ENCODE measurements around the gene CHST9. TPM values are rescaled to one million over a fixed set of nuclear protein-coding genes. Genes with fewer than 3 reads are reported as not detected.

CHST9 gene
- total RNA-seq, 4 donors from 2014 or later = 0.21 to 0.98 (median 0.26) TPM

GRCh38 chr18:27030421-27030820 lies 154.7 kb downstream of the CHST9 start:
- 42 to 52% methylated on average over 9 of the region's 9 CpGs for WGBS, 2 donors
- H3K36me3 ChIP-seq = no peaks in the 10 kb centered on the region
- no peaks in the 10 kb centered on the region for H3K27me3 ChIP-seq
- no peak for TF ChIP-seq EP300 (IDR thresholded peaks at IDR 0.05)
- TF ChIP-seq POLR2A (IDR thresholded peaks at IDR 0.05) = no peak
- no peak for TF ChIP-seq CTCF (IDR thresholded peaks at IDR 0.05)
- H3K9me3 ChIP-seq = no peaks in the 10 kb centered on the region
- H3K27ac ChIP-seq = no peak overlapping the region
- H3K4me1 ChIP-seq = no peaks in the 10 kb centered on the region
- H3K4me3 ChIP-seq = no peak overlapping the region
- no peak for DNase-seq (ENCODE audit: low spot score in 2 of 2)

- TF ChIP-seq EP300 (IDR thresholded peaks at IDR 0.05) (no peak), CTCF (IDR thresholded peaks at IDR 0.05) (no peak), POLR2A (IDR thresholded peaks at IDR 0.05) (no peak)
- 43 to 49% methylated on average over 3 of the region's 3 CpGs for WGBS, 2 donors
- H3K9me3 ChIP-seq = no peaks in the 10 kb centered on the region
These were observed 162.6 kb downstream of the CHST9 start for GRCh38 chr18:27022477-27022876.

GRCh38 chr18:27017901-27018500 lies 167.1 kb downstream of the CHST9 start:
- H3K27me3 ChIP-seq = no peaks in the 10 kb centered on the region
- H3K4me3 ChIP-seq = no peak overlapping the region
- 41 to 44% methylated on average over 2 of the region's 2 CpGs for WGBS, 2 donors
- no peaks in the 10 kb centered on the region for H3K9me3 ChIP-seq
- H3K36me3 ChIP-seq = no peaks in the 10 kb centered on the region
- no peak for DNase-seq (ENCODE audit: low spot score in 2 of 2)
- no peaks in the 10 kb centered on the region for H3K4me1 ChIP-seq
- no peak overlapping the region for H3K27ac ChIP-seq
- TF ChIP-seq EP300 (IDR thresholded peaks at IDR 0.05) = no peak
- no peak for TF ChIP-seq POLR2A (IDR thresholded peaks at IDR 0.05)
- peak; percentile 25 to 50 (median 36) for TF ChIP-seq CTCF (IDR thresholded peaks at IDR 0.05)

More at GRCh38 chr18:27022477-27022876, 162.6 kb downstream of the CHST9 start:
- Histone ChIP-seq H3K27ac (no peak overlapping the region), H3K4me3 (no peak overlapping the region), H3K27me3 (no peaks in the 10 kb centered on the region), H3K36me3 (no peaks in the 10 kb centered on the region), H3K4me1 (no peaks in the 10 kb centered on the region)
- no peak for DNase-seq (ENCODE audit: low spot score in 2 of 2)

GRCh38 chr18:27014841-27015240 lies 170.3 kb downstream of the CHST9 start:
- DNase-seq (ENCODE audit: low spot score in 2 of 2) = no peak
- no peaks in the 10 kb centered on the region for H3K36me3 ChIP-seq
- no peaks in the 10 kb centered on the region for H3K4me1 ChIP-seq
- H3K9me3 ChIP-seq = no peaks in the 10 kb centered on the region
- H3K27ac ChIP-seq = no peak overlapping the region
- no peak overlapping the region for H3K4me3 ChIP-seq
- TF ChIP-seq CTCF (IDR thresholded peaks at IDR 0.05) = no peak
- no peak for TF ChIP-seq POLR2A (IDR thresholded peaks at IDR 0.05)
- no peak for TF ChIP-seq EP300 (IDR thresholded peaks at IDR 0.05)
- 38 to 42% methylated on average over 1 of the region's 1 CpG for WGBS, 2 donors
- no peaks in the 10 kb centered on the region for H3K27me3 ChIP-seq

GRCh38 chr18:27010784-27011183 lies 174.3 kb downstream of the CHST9 start:
- Histone ChIP-seq H3K4me1 (peaks cover 0 to 1% (median 0%) of the 10 kb centered on the region in 4 donors), H3K36me3 (no peaks in the 10 kb centered on the region), H3K9me3 (no peaks in the 10 kb centered on the region), H3K27ac (no peak overlapping the region), H3K4me3 (no peak overlapping the region), H3K27me3 (no peaks in the 10 kb centered on the region)
- DNase-seq (ENCODE audit: low spot score in 2 of 2) = no peak
- 81 to 89% methylated on average over 2 of the region's 2 CpGs for WGBS, 2 donors
- no peak for TF ChIP-seq EP300 (IDR thresholded peaks at IDR 0.05)
- no peak for TF ChIP-seq POLR2A (IDR thresholded peaks at IDR 0.05)
- TF ChIP-seq CTCF (IDR thresholded peaks at IDR 0.05) = no peak
